H9 (cell line): ENCODE data around the gene TRIOBP. TPM values are rescaled to one million over a fixed set of nuclear protein-coding genes. Genes with fewer than 3 reads are reported as not detected.

ENCODE experiments used
- DNase-seq: peaks from one replicate; pipeline ENCODE4 v3.0.0-alpha.2; 2017
- H2AFZ ChIP-seq: one replicate; pipeline ENCODE4 v1.6.1; 2013; ENCODE audit warnings: mild to moderate bottlenecking, low read length, control low read depth, moderate library complexity
- H2AK5ac ChIP-seq: 2 replicates; pipeline ENCODE4 v1.6.1; 2013; ENCODE audit warnings: low read length, control low read depth, mixed read lengths; ENCODE audit not compliant: insufficient read length
- H2BK120ac ChIP-seq: one replicate; pipeline ENCODE4 v1.6.1; 2013; ENCODE audit warnings: low read depth, mild to moderate bottlenecking, low read length, control low read depth, inconsistent platforms; ENCODE audit not compliant: poor library complexity, severe bottlenecking
- H2BK12ac ChIP-seq: 2 replicates; pipeline ENCODE4 v1.6.1; 2013; ENCODE audit warnings: low read length, control low read depth, mixed read lengths, low read depth; ENCODE audit not compliant: insufficient read length
- H2BK15ac ChIP-seq: 2 replicates; pipeline ENCODE4 v1.6.1; 2013; ENCODE audit warnings: low read depth, low read length, control low read depth
- H2BK20ac ChIP-seq: one replicate; pipeline ENCODE4 v1.6.1; 2013; ENCODE audit warnings: low read depth, mild to moderate bottlenecking, low read length, control low read depth, inconsistent platforms; ENCODE audit not compliant: poor library complexity, severe bottlenecking
- H2BK5ac ChIP-seq: 2 replicates; pipeline ENCODE4 v1.6.1; 2013; ENCODE audit warnings: low read length, control low read depth, mixed read lengths; ENCODE audit not compliant: insufficient read length
- H3K14ac ChIP-seq: 2 replicates; pipeline ENCODE4 v1.6.1; 2013; ENCODE audit warnings: low read length, control low read depth; ENCODE audit not compliant: insufficient read depth
- H3K18ac ChIP-seq: 2 replicates; pipeline ENCODE4 v1.6.1; 2013; ENCODE audit warnings: low read depth, mild to moderate bottlenecking, mixed read lengths, low read length, control low read depth; ENCODE audit not compliant: insufficient read length
- H3K23ac ChIP-seq: 2 replicates; pipeline ENCODE4 v1.6.1; 2013; ENCODE audit warnings: low read length, control low read depth, mixed read lengths, low read depth; ENCODE audit not compliant: insufficient read length
- H3K23me2 ChIP-seq: 2 replicates; pipeline ENCODE4 v1.6.1; 2013; ENCODE audit warnings: low read depth, mild to moderate bottlenecking, mixed read lengths, low read length, control low read depth; ENCODE audit not compliant: insufficient read length, poor library complexity, severe bottlenecking
- H3K27ac ChIP-seq: 2 replicates; pipeline ENCODE4 v1.5.1; 2013; ENCODE audit warnings: low read length, control low read depth, mixed read lengths, low read depth; ENCODE audit not compliant: insufficient read length
- H3K27me3 ChIP-seq: 2 replicates; pipeline ENCODE4 v1.6.1; 2013; ENCODE audit warnings: low read length, control low read depth, inconsistent platforms; ENCODE audit not compliant: insufficient read depth
- H3K4ac ChIP-seq: 2 replicates; pipeline ENCODE4 v1.6.1; 2013; ENCODE audit warnings: low read depth, mild to moderate bottlenecking, control low read depth, inconsistent platforms, low read length, moderate library complexity
- H3K4me1 ChIP-seq: 2 replicates; pipeline ENCODE4 v1.6.1; 2013; ENCODE audit warnings: low read length, control low read depth, inconsistent platforms; ENCODE audit not compliant: insufficient read depth
- H3K4me2 ChIP-seq: 2 replicates; pipeline ENCODE4 v1.6.1; 2013; ENCODE audit warnings: low read length, control low read depth, mixed read lengths; ENCODE audit not compliant: insufficient read length, insufficient read depth
- H3K56ac ChIP-seq: 2 replicates; pipeline ENCODE4 v1.6.1; 2013; ENCODE audit warnings: low read depth, mild to moderate bottlenecking, mixed read lengths, low read length, control low read depth; ENCODE audit not compliant: insufficient read length
- H3K79me1 ChIP-seq: 2 replicates; pipeline ENCODE4 v1.6.1; 2013; ENCODE audit warnings: low read depth, mild to moderate bottlenecking, moderate library complexity, low read length, control low read depth, inconsistent platforms; ENCODE audit not compliant: insufficient read depth, poor library complexity, severe bottlenecking
- H3K79me2 ChIP-seq: 2 replicates; pipeline ENCODE4 v1.6.1; 2013; ENCODE audit warnings: low read length, control low read depth, inconsistent platforms; ENCODE audit not compliant: insufficient read depth
- H3K9ac ChIP-seq: 2 replicates; pipeline ENCODE4 v1.6.1; 2013; ENCODE audit warnings: low read length, control low read depth, mixed read lengths; ENCODE audit not compliant: insufficient read length; ENCODE audit errors: extremely low read depth
- H3K9me3 ChIP-seq: one replicate; pipeline ENCODE4 v1.6.1; 2013; ENCODE audit warnings: low read depth, low read length, inconsistent platforms; ENCODE audit not compliant: control insufficient read depth
- H3T11ph ChIP-seq: one replicate; pipeline ENCODE4 v1.6.1; 2013; ENCODE audit warnings: mild to moderate bottlenecking, low read length, control low read depth, inconsistent platforms
- H4K20me1 ChIP-seq: one replicate; pipeline ENCODE4 v1.6.1; 2013; ENCODE audit not compliant: control insufficient read depth, insufficient read length, insufficient read depth
- H4K5ac ChIP-seq: 2 replicates; pipeline ENCODE4 v1.6.1; 2013; ENCODE audit warnings: low read depth, mild to moderate bottlenecking, mixed read lengths, low read length, control low read depth; ENCODE audit not compliant: insufficient read length
- H4K8ac ChIP-seq: replicated peaks from 2 replicates; pipeline ENCODE4 v1.6.1; 2013; ENCODE audit warnings: low read length, control low read depth, mixed read lengths, low read depth; ENCODE audit not compliant: insufficient read length
- H4K91ac ChIP-seq: 2 replicates; pipeline ENCODE4 v1.6.1; 2013; ENCODE audit warnings: low read depth, mild to moderate bottlenecking, moderate library complexity, mixed read lengths, low read length, control low read depth; ENCODE audit not compliant: insufficient read length
- H3K27ac Mint-ChIP-seq, 3 experiments: 2 replicates in 2 of 3; 3 replicates in 1 of 3; pipeline ENCODE4 v1.8.0; 2020 to 2021; ENCODE audit warnings: mixed read lengths in 3 of 3, mild to moderate bottlenecking in 1 of 3, moderate library complexity in 1 of 3
- H3K27me3 Mint-ChIP-seq: 2 replicates; pipeline ENCODE4 v1.8.0; 2021; ENCODE audit warnings: low read depth, mild to moderate bottlenecking, moderate library complexity, mixed read lengths
- H3K36me3 Mint-ChIP-seq, 3 experiments: 2 replicates in 2 of 3; 3 replicates in 1 of 3; pipeline ENCODE4 v1.8.0; 2020 to 2021; ENCODE audit warnings: low read depth in 3 of 3, mixed read lengths in 3 of 3; ENCODE audit not compliant: insufficient read depth in 1 of 3
- H3K4me1 Mint-ChIP-seq, 2 experiments: 2 replicates each; pipeline ENCODE4 v1.8.0; 2020; ENCODE audit warnings: mixed read lengths in 2 of 2
- H3K4me3 Mint-ChIP-seq, 2 experiments: 2 replicates in 1 of 2; 3 replicates in 1 of 2; pipeline ENCODE4 v1.8.0; 2020 to 2021; ENCODE audit warnings: mild to moderate bottlenecking in 2 of 2, mixed read lengths in 2 of 2, moderate library complexity in 1 of 2
- H3K9me3 Mint-ChIP-seq, 2 experiments: 2 replicates in 1 of 2; 3 replicates in 1 of 2; pipeline ENCODE4 v1.8.0; 2020; ENCODE audit warnings: mild to moderate bottlenecking in 2 of 2, mixed read lengths in 2 of 2, moderate library complexity in 1 of 2
- CTCF ChIP-seq: fragments of 200-600 bp; sonication (generic); conservative IDR thresholded peaks from 3 replicates; pipeline ENCODE4 v1.8.0; 2021; ENCODE audit warnings: antibody characterized with exemption, mild to moderate bottlenecking
- WGBS: extraction: QIAGEN DNeasy Blood & Tissue Kit; methylation state at CpG from one replicate; pipeline ENCODE4 v1.1.7; 2013; ENCODE audit warnings: missing lambda C conversion rate, low lambda C conversion rate, mixed read lengths; ENCODE audit not compliant: insufficient read length; ENCODE audit errors: extremely low coverage; 5-methylcytosine and 5-hydroxymethylcytosine counted together
- total RNA-seq: library from RNA; stranded (reverse); gene quantifications from 2 replicates; pipeline ENCODE4 v1.2.1, GENCODE V29; 2021

The TRIOBP gene
- total RNA-seq, 1 experiment from 2014 or later = 52.7 TPM

DNA sequence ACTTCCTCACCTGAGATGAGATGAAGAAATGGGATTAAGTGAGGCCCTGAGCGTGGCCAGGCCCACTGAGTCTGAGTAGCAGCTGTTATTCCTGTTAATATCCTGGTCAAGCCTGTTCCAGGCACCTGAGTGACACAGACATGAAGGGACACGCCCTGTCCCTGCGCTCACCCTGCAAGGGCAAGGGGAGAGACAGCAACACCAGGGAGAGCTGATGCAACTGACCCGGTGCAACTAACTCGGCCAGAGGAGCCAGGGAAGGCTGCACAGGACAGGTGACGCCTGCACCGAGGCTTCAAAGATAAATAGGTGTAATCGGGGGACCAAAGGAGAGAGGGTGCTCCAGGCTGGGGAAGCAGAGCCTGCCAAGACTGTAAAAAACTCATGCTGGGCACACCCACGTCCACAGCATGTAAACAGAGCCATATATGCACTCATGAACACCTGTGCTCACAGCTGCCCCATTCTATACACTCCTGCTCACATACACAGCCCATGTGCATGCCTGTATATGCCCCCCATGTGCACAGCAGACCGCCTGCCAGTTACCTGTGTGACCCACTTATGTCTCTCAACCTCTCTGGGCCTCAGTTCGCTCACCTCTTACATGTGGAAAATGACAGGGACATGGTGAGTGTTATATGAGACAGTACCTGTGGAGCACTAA, 88.1 kb downstream of the TRIOBP start:
- Histone ChIP-seq H4K91ac (no peak overlapping the region), H3K23me2 (no peaks in the 10 kb centered on the region), H3T11ph (no peak overlapping the region), H2BK15ac (no peak overlapping the region), H3K4me2 (no peak overlapping the region), H4K8ac (no peak overlapping the region), H3K27me3 (no peaks in the 10 kb centered on the region; the same call in 1 of the 2 replicates), H3K79me2 (no peaks in the 10 kb centered on the region), H3K23ac (no peak overlapping the region), H2AFZ (no peak overlapping the region), H2BK20ac (no peak overlapping the region), H3K56ac (no peak overlapping the region), H3K9me3 (no peaks in the 10 kb centered on the region), H3K14ac (no peak overlapping the region), H4K20me1 (no peaks in the 10 kb centered on the region), H3K4ac (no peak overlapping the region), H3K4me1 (no peaks in the 10 kb centered on the region), H3K79me1 (no peaks in the 10 kb centered on the region), H2BK5ac (no peak overlapping the region), H4K5ac (no peak overlapping the region), H3K27ac (no peak overlapping the region), H2BK12ac (no peak overlapping the region), H3K9ac (no peak overlapping the region), H3K18ac (no peak overlapping the region), H2AK5ac (no peak overlapping the region), H2BK120ac (no peak overlapping the region)
- no peaks in the 10 kb centered on the region for H3K36me3 Mint-ChIP-seq
- 0 out of 7 replicates have a peak overlapping the region, but pooled peaks of 1 of the 3 experiments have one; percentile 11 for H3K27ac Mint-ChIP-seq
- peaks cover 8 to 13% of the 10 kb centered on the region in 2 experiments; a peak in 4 of 5 replicates for H3K9me3 Mint-ChIP-seq
- H3K4me1 Mint-ChIP-seq = peaks cover 4% of the 10 kb centered on the region in 2 experiments; a peak in 3 of 4 replicates
- no peak for TF ChIP-seq CTCF
- peaks cover 65% of the 10 kb centered on the region for H3K27me3 Mint-ChIP-seq
- H3K4me3 Mint-ChIP-seq = no peak overlapping the region; a peak in 1 of 5 replicates
- WGBS = no CpG with 5 or more reads among the region's 11 CpGs
- peak; percentile 27 for DNase-seq
